ENCODE results near the gene TLE1.

TLE1 gene

DNA sequence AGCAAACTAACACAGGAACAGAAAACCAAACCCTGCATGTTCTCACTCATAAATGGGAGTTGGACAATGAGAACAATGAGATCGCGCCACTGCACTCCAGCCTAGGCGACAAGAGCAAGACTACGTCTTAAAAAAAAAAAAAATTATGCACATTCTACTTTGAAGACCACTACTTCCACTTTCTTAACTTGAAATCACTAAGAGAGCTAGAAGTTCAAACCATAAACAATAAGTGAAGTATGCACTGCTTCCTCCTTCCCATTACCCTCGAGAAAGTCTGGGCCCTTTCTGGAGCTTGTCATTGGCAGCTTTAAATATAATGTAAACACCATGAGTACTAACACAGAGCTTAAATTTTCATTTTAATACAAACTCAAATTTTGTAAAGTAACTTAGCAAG, 94.9 kb downstream of the TLE1 start:
- DNase-seq (ENCODE audit: low read depth, low spot score), result no peak
- H3K4me3 ChIP-seq (ENCODE audit: low read length), result no peak overlapping the region

DNA sequence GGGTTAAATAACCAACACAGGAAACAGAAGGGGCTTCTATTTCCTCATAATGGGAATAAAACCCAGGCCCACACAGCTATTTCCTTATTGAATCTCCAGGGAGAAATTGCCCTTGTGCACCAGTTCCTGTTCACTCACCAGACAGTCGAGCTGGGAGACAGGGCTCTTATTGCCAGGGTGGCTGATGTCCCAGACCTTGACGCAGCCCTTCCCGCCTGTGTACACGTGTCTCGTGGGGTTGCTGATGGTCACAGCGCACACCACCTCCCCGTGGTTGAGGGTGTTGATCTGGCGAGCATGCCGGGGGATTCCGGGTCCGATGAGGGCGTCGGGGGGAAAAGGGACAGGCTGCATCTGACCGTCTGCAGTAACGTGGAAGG, 96.5 kb downstream of the TLE1 start:
- DNase-seq (ENCODE audit: low read depth, low spot score), result no peak
- H3K4me3 ChIP-seq (ENCODE audit: low read length), result no peak overlapping the region

DNA sequence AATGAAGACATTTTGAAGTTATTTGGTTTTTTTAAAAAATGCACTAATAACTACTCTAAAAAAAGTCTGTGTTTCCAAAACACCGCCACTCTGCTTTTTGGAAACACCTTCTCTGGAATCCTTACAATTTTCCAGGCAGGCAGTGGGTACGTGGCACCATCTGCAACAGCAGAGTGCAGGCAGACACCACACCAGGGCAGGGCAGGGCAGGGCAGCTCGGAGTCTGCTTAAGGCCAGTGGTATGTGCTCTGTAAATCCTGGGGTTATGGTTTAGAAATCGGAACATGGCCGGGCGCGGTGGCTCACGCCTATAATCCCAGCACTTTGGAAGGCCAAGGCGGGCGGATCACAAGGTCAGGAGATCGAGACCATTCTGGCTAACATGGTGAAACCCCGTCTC, 97.6 kb downstream of the TLE1 start:
- no peak for DNase-seq (ENCODE audit: low read depth, low spot score)

DNA sequence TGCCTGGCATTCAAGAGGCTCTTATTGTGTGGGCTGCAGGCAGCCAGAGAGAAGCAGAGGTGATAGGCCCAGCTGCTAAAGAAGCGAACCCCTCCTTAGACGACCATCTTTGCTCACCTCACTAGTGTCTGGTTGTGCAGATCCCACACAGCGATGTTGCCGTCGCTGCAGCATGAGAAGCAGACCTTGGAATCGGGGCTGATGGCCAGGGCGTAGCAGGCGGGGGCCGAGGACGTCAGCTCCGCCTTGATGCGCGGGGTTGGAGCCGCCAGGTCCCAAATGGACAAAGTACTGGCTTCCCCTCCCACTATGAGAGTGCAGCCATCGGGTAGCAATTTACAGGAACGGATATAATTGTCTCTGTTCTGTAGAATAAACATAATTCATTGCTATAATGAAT, 98.7 kb downstream of the TLE1 start:
- no peak for DNase-seq (ENCODE audit: low read depth, low spot score)
- H3K4me3 ChIP-seq (ENCODE audit: low read length), result no peak overlapping the region

More for the DNA sequence above, 97.6 kb downstream of the TLE1 start:
- H3K4me3 ChIP-seq (ENCODE audit: low read length), result no peak overlapping the region

DNA sequence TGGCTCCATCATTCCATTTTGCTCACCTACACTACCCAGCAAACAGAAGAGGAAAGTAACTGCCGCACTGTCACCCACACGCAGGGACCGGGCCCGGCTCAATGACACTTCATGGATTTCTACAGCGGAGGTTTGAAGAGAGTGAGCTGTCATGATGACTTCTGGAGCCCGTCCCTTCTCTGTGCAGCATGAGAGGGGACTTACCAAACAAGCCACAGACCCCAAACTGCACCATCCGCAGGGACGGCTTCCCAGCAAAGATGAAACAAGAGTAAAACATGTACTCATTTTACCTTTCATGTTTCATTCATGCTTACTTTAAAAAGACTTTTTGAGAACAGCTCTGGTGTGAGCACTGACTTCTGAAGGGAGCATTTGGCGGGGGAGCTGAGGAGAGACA, 99.5 kb downstream of the TLE1 start:
- DNase-seq (ENCODE audit: low read depth, low spot score), result no peak
- no peak overlapping the region for H3K4me3 ChIP-seq (ENCODE audit: low read length)

DNA sequence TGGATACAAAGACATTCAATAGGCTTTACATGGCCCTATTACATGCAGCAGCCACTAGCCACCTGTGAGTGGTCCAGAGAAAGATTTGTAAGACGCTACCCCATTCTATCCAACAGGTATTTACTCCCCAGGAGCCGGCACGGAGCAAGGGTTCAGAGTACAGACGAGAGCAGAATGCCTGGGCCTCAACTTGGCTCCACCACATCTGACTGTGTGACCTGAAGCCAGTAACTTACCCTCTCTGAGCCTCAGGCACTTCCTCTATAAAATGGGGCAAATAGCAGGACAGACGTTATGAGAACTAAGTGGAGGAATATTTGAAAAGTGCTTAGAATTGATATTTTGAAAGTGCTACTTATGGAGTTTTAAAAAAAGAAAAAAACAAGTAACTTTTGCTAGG, 100.0 kb downstream of the TLE1 start:
- no peak overlapping the region for H3K4me3 ChIP-seq (ENCODE audit: low read length)
- no peak for DNase-seq (ENCODE audit: low read depth, low spot score)

DNA sequence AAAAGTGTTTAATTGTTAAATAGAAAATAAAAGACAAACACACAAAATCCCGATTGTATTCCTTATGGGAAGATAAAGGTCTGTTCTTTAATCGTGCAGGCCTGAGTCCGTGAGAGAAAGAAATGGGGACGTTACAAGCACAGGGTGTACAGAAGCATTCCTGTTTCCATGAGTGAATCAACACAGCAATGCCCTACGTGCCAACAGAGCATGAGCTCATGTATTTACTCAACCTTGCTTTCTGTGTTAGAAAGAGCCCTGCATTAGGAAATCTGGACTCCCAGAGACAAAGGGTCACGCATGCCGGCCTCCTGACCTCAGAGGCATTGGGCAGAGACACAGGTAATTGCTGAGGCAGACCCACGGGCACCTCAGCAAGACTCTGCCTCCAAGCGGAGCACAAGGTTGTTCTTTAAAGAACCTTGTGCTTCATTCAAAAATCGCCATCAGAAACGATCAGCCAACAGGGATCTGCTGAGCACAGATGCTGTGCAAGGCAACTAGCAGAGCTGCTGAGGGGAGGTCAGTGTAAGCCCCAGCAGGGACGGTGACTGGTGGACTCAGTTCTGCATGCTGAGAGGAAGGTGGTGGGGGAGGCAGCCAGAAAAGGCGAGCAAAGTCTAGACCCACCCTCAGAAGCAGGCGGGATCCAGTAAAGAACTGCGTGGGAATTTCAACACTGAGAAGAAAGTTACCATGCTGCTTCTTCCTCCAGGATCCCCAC, 101.0 kb downstream of the TLE1 start:
- no peak overlapping the region for H3K4me3 ChIP-seq (ENCODE audit: low read length)
- DNase-seq (ENCODE audit: low read depth, low spot score), result no peak

DNA sequence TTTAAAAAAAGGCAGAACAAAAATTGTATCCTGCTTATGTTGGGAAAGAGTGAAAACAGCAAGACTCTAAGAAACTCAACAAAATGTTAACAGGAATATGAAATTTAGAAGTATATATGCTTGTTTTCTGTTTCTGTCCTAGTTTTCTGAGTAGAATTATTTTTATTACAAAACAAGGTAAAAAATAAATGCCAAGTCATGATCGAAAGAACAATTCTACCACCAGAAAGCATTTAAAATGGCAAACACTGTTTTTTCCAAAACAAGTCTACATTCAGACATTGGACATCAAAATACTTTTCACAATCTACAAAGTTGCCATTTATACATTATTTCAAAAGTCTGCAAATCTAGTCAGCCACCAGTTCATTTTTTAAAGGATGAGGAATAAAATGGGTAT, 102.6 kb downstream of the TLE1 start:
- no peak overlapping the region for H3K4me3 ChIP-seq (ENCODE audit: low read length)
- DNase-seq (ENCODE audit: low read depth, low spot score), result no peak

DNA sequence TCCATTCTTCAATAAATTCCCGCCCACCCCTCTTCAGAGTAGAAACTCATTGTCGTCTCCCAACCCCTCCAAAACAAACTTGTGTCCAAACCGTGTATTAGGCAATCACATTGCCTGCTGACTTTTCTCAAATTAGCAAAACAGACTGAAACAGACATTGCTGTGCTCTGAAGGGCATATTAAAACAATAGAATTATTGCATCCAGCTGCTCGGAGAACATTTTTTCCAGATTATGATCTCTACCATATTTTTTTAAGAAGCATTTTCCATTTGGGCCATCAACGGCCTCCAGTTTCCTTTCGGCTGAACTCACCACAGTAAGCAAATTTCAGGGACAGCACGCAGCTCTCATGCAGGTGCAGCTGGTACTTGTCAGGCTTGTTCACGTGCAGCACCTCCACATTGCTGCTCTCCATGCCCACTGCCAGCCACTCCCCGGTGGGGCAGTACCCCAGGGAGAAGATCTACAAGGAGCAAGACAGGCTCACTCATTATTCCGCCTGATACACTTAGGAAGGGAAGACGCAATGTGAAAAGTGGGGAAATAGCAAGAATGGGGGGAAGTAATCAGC, 104.1 kb downstream of the TLE1 start:
- no peak overlapping the region for H3K4me3 ChIP-seq (ENCODE audit: low read length)
- DNase-seq (ENCODE audit: low read depth, low spot score), result no peak

DNA sequence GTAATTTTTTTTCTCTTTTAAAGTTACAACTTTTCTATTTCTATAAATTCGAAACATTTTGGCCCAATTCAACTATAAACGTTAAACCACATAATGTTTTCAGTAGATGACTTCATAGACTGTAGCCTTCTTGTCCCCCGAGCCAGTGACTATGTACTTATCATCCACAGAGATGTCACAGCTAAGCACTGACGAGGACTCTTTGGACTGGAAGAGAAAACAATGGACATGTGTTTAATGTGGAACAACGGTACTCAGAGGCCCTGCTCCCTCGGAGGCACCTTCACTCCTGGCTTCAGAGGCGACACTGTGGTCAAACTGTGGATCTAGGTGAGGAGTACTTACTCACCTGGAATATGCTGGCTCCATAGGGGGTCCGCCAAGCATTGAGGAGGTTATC, 105.2 kb downstream of the TLE1 start:
- no peak for DNase-seq (ENCODE audit: low read depth, low spot score)
- no peak overlapping the region for H3K4me3 ChIP-seq (ENCODE audit: low read length)

DNA sequence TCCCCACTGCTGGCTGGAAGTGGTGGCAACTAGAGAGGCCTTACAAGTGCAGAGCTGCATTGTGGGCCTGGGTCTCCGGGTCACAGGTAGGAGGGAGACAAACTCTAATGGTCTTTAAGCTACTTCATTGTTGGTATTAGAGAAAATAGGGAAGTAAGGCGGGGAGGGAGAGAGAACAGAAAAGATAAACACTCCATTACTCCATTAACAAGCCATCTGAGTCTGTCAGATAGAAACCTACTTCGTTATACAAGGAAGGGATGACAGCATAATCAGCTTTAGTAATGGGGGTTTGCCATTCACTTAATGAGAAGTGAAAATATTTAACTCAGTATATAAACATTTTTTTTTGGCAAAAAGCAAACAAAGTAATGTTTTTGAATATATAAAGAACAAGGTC, 107.4 kb downstream of the TLE1 start:
- H3K4me3 ChIP-seq (ENCODE audit: low read length), result no peak overlapping the region
- DNase-seq (ENCODE audit: low read depth, low spot score), result no peak

DNA sequence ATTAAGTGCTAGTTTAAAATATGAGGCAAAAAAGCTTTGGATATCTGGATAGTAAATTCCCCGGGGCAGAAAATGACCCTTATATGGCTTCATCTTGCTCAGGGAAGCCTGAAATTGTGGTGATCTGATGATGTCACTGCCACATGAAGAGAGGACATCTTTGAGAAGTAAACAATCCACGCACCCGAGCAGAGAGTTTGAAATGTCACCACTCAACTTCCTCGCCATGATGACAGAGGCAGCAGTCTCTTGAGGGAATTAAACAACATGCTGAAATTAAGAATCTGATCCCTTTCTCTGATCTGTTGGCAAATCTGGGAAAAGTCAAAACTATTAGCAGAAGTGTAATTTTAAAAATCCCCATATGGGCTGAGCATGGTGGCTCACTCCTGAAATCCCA, 110.0 kb downstream of the TLE1 start:
- DNase-seq (ENCODE audit: low read depth, low spot score), result no peak
- H3K4me3 ChIP-seq (ENCODE audit: low read length), result no peak overlapping the region

DNA sequence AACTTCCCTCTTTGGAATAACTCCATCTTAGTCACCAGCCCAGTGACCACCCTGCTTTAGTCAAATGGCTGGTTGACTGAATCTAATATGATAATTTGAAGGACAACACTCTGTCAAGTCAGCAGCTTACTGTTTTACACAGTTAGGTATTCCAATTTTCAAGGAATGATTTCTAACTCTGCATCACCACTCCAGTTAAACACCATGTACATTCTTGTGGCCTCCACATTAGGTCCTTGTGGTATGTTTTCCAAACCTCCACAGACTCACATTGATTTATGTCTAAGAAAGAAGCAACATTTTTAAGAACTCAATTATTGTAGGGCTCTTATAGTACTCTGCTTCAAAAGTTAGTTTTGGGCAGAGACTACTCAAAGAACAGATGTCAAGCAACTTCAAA, 110.7 kb downstream of the TLE1 start:
- no peak for DNase-seq (ENCODE audit: low read depth, low spot score)

DNA sequence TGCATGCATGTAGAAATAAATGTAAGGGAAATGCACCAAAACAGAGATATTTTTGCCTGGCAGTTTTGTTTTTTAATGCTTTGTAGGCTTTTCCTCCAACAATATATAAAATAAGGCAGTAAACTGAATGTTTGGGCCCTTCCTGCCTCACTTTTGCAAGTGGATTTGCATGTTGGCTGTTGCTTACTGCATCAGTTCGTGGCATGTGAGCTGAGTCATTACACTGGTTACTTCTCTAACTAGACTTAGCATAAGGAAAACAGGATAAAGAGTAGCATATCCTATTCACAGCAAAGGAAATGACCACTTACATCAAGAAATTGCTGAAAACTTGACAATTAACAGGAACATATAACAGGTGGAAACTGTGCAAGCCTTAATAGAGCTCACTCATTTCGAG, 113.4 kb downstream of the TLE1 start:
- H3K4me3 ChIP-seq (ENCODE audit: low read length), result no peak overlapping the region
- no peak for DNase-seq (ENCODE audit: low read depth, low spot score)

More for the DNA sequence above, 110.7 kb downstream of the TLE1 start:
- no peak overlapping the region for H3K4me3 ChIP-seq (ENCODE audit: low read length)

DNA sequence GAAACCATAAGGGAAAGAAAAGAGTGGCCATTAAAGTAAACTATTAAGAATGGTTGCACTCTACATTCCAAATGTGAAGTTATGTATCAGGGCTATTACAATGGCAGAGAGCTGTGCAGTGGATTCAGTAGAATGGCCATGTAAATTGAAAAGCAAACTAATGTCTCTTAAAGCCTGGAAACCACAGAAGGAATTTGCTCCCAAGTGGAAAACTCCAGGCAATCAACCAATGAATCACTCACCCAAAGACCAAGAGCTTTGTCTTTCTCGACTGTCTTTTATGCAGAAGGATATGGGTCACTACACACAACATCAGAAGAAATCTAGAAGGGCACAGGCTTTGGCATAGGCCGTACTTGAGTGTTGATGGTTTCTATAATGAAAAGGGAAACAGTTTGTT, 114.9 kb downstream of the TLE1 start:
- no peak for DNase-seq (ENCODE audit: low read depth, low spot score)

DNA sequence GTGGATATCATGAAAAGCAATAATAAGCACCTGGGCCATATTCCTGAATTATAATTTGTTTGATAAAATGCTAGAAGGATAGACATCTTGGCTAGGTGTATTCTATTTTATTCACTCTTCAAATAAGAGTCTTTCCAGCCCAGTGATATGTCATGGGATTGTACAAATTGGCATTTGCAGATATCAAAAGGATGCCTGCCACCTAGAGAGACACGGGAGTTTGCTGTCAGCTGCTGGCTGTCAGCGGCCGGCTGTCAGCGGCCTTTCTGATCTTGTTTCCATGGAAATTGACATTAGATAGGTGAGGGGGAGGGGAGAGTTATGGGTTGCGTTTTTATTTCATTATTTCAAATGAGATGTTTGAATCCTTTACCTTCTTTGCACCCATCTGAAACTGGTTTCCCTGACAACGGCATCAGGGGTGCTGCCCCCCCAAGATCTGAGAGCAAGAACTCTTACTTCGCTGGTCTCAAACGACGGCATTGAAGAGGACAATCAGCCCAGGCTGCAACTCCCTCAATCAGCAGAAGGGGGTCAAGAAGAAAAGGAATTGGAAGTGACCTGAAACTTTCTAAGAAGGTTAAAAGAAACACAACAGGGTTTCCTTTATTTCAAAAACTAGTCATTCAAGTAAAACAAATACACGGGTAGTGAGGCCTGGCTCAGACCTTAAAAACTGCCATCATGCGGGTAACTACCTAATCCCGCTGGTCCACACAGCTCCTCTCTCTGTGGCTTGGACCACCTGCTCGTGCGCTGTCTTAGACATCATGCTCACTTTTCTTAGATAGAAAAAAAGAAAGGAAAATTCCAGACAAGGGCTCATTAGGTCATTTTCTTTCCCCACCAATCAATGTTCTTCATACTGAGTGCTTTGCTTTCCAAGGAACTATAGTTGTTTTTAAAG, 115.7 kb downstream of the TLE1 start:
- no peak for DNase-seq (ENCODE audit: low read depth, low spot score)
- H3K4me3 ChIP-seq (ENCODE audit: low read length), result no peak overlapping the region

More for the DNA sequence above, 114.9 kb downstream of the TLE1 start:
- no peak overlapping the region for H3K4me3 ChIP-seq (ENCODE audit: low read length)

DNA sequence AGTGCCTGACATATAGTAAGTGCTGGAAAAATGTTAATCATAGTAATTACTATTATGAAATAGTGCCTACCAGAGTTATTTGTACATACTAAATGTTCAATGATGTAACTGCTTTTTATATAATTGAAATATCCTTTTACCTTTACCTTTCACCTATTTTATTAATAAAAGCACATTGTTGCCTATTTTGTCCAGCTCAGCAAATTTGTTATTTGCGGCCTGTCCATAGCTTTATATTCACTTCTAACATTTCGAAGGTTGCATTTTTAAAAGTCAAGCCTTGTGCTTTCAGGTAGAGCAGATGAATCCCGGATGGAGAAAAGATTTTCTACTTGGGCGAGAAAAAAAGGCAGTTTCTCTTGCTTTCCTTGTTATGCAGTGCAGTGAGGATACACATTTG, 119.3 kb downstream of the TLE1 start:
- H3K4me3 ChIP-seq (ENCODE audit: low read length), result no peak overlapping the region
- no peak for DNase-seq (ENCODE audit: low read depth, low spot score)

DNA sequence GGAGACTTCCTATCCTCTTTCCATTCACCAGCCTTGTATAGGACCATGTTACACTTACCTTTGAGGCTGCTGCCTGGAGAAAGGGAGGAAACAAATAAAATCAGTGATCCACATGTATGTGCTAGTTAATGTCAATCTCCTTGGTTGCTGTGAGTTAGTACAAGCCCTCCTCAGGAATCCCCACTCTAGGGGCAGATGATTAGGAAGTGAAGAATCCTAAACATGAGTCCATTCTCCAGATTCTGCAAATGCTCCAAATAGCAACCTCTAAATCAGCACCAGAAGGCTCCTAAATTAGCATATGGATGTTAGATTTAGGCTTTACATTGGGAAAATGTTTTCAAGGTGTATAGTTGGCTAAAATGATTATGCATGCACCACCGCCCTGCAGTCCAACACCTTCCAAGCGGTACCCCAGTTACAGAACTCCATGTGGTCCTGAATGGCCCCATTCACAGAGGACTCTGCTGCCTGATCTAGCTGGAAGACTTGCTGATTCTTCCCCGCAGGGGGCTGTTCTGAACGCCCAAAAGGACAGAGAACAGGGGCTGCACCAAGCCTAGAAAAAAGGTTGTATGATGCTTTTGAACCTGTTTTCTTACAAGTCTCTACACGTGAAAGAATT, 123.2 kb downstream of the TLE1 start:
- DNase-seq (ENCODE audit: low read depth, low spot score), result no peak
- H3K4me3 ChIP-seq (ENCODE audit: low read length), result no peak overlapping the region

DNA sequence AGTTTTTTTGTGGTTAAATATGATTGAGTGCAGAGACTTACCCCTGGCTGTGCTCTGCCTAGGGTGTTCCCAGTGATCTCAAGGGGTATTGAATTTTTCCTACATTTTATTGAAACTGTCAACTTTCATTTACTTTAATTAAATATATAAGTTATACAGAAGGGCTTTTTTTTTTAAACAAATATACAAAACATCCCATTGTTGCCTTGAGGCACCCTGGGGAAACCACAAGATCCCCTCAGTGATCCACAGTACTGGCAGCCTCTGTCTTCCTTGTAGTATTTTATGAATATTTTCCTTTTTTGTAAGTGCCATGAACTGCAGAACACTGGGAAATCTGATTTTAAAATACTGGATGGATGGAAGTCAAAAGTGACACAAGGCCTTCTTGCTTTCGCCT, 123.7 kb downstream of the TLE1 start:
- no peak for DNase-seq (ENCODE audit: low read depth, low spot score)
- no peak overlapping the region for H3K4me3 ChIP-seq (ENCODE audit: low read length)

DNA sequence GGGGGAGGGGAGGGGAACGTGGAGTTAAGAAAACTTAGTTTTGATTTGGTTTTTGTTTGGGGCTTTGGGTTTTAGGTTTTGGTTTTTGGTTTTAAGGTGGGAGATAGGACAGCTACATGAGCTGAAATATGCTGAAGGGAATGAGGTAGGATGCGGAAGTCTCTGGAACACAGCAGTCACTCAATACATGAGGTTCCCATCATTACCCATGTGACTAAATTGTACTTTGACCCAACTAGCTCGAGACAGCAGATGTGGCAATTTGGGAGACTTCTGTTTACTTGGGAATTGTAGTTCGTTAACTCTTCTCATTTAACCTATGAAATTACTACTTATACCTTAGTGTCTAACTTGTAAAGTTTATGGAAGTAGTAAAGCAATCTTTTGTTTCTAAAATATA, 124.2 kb downstream of the TLE1 start:
- no peak for DNase-seq (ENCODE audit: low read depth, low spot score)
- H3K4me3 ChIP-seq (ENCODE audit: low read length), result no peak overlapping the region
